ENCODE measurements around the gene RIT1.
"Not testable (repeated sequence)": the region's sequence is repeated elsewhere in the genome, so short reads cannot be mapped to it uniquely, and the experiment has no call there.

Gene RIT1

GRCh38 chr1:155934936-155935590, 23.9 kb upstream of the RIT1 start:
- in situ Hi-C loops (cut with HindIII; ENCODE audit: low pct_ligation_motif_present, low pct_unique_long_range_greater_than_20kb, low sequenced_read_pairs), result no loop called here
- DNase-seq, result peak; percentile 75

- DNase-seq, result peak; percentile 100
- in situ Hi-C loops (cut with HindIII; ENCODE audit: low pct_ligation_motif_present, low pct_unique_long_range_greater_than_20kb, low sequenced_read_pairs), result no loop called here
Observed at GRCh38 chr1:155934097-155934935, 23.2 kb upstream of the RIT1 start, which contains the start of gene KHDC4. Gene KHDC4 (minus strand): TSS chr1:155934413. CDS start chr1:155934373, 40 bp downstream.

- no peak for DNase-seq
- in situ Hi-C loops (cut with HindIII; ENCODE audit: low pct_ligation_motif_present, low pct_unique_long_range_greater_than_20kb, low sequenced_read_pairs), result no loop called here
Observed at GRCh38 chr1:155933591-155934096, 22.5 kb upstream of the RIT1 start.

GRCh38 chr1:155932487-155932886, 21.3 kb upstream of the RIT1 start:
- in situ Hi-C loops (cut with HindIII; ENCODE audit: low pct_ligation_motif_present, low pct_unique_long_range_greater_than_20kb, low sequenced_read_pairs), result no loop called here
- no peak for DNase-seq

GRCh38 chr1:155932081-155932480, 20.9 kb upstream of the RIT1 start:
- no peak for DNase-seq
- in situ Hi-C loops (cut with HindIII; ENCODE audit: low pct_ligation_motif_present, low pct_unique_long_range_greater_than_20kb, low sequenced_read_pairs), result no loop called here

GRCh38 chr1:155931332-155932038, 20.3 kb upstream of the RIT1 start:
- no peak for DNase-seq
- in situ Hi-C loops (cut with HindIII; ENCODE audit: low pct_ligation_motif_present, low pct_unique_long_range_greater_than_20kb, low sequenced_read_pairs), result no loop called here

- in situ Hi-C loops (cut with HindIII; ENCODE audit: low pct_ligation_motif_present, low pct_unique_long_range_greater_than_20kb, low sequenced_read_pairs); DNase-seq: not testable (repeated sequence)
Observed at GRCh38 chr1:155930725-155931124, 19.6 kb upstream of the RIT1 start.

GRCh38 chr1:155929057-155929456, 17.9 kb upstream of the RIT1 start:
- DNase-seq, result no peak
- in situ Hi-C loops (cut with HindIII; ENCODE audit: low pct_ligation_motif_present, low pct_unique_long_range_greater_than_20kb, low sequenced_read_pairs), result no loop called here

GRCh38 chr1:155925506-155925905, 14.4 kb upstream of the RIT1 start:
- DNase-seq, result no peak
- in situ Hi-C loops (cut with HindIII; ENCODE audit: low pct_ligation_motif_present, low pct_unique_long_range_greater_than_20kb, low sequenced_read_pairs), result no loop called here

GRCh38 chr1:155920717-155921116, 9.6 kb upstream of the RIT1 start:
- no peak for DNase-seq
- in situ Hi-C loops (cut with HindIII; ENCODE audit: low pct_ligation_motif_present, low pct_unique_long_range_greater_than_20kb, low sequenced_read_pairs), result no loop called here

GRCh38 chr1:155919801-155920200, 8.7 kb upstream of the RIT1 start:
- in situ Hi-C loops (cut with HindIII; ENCODE audit: low pct_ligation_motif_present, low pct_unique_long_range_greater_than_20kb, low sequenced_read_pairs), result no loop called here

GRCh38 chr1:155918660-155919059, 7.5 kb upstream of the RIT1 start:
- in situ Hi-C loops (cut with HindIII; ENCODE audit: low pct_ligation_motif_present, low pct_unique_long_range_greater_than_20kb, low sequenced_read_pairs), result no loop called here
- DNase-seq, result no peak

More at GRCh38 chr1:155919801-155920200, 8.7 kb upstream of the RIT1 start:
- no peak for DNase-seq

GRCh38 chr1:155913969-155914757, 3.0 kb upstream of the RIT1 start:
- DNase-seq, result peak; percentile 24
- in situ Hi-C loops (cut with HindIII; ENCODE audit: low pct_ligation_motif_present, low pct_unique_long_range_greater_than_20kb, low sequenced_read_pairs), result no loop called here

GRCh38 chr1:155912056-155912536, 947 bp upstream of the RIT1 start:
- DNase-seq, result no peak
- in situ Hi-C loops (cut with HindIII; ENCODE audit: low pct_ligation_motif_present, low pct_unique_long_range_greater_than_20kb, low sequenced_read_pairs), result no loop called here

- peak; percentile 53 for DNase-seq
- in situ Hi-C loops (cut with HindIII; ENCODE audit: low pct_ligation_motif_present, low pct_unique_long_range_greater_than_20kb, low sequenced_read_pairs), result no loop called here
Observed at GRCh38 chr1:155910621-155911121, 478 bp downstream of the RIT1 start.

GRCh38 chr1:155909894-155910293, 1.3 kb downstream of the RIT1 start:
- in situ Hi-C loops (cut with HindIII; ENCODE audit: low pct_ligation_motif_present, low pct_unique_long_range_greater_than_20kb, low sequenced_read_pairs), result no loop called here
- DNase-seq, result no peak

GRCh38 chr1:155904261-155904660, 6.9 kb downstream of the RIT1 start:
- in situ Hi-C loops (cut with HindIII; ENCODE audit: low pct_ligation_motif_present, low pct_unique_long_range_greater_than_20kb, low sequenced_read_pairs), result no loop called here
- no peak for DNase-seq

- in situ Hi-C loops (cut with HindIII; ENCODE audit: low pct_ligation_motif_present, low pct_unique_long_range_greater_than_20kb, low sequenced_read_pairs), result no loop called here
- DNase-seq, result no peak
Observed at GRCh38 chr1:155900161-155900560, 11.0 kb downstream of the RIT1 start.
